Ishikawa (cell line): ENCODE data around the gene STK11IP.

Experiments used
- CEBPB ChIP-seq: IDR thresholded peaks from 2 replicates; pipeline ENCODE4 v1.6.1; 2012
- CREB1 ChIP-seq: IDR thresholded peaks from 2 replicates; pipeline ENCODE4 v1.6.1; 2012; ENCODE audit warnings: low read depth
- EGR1 ChIP-seq: IDR thresholded peaks from 2 replicates; pipeline ENCODE4 v1.6.1; 2012
- RAD21 ChIP-seq: IDR thresholded peaks from 2 replicates; pipeline ENCODE4 v1.6.1; 2012; ENCODE audit warnings: low read depth
- REST ChIP-seq: IDR thresholded peaks from 2 replicates; pipeline ENCODE4 v1.6.1; 2012; ENCODE audit warnings: low read depth, mild to moderate bottlenecking
- TAF1 ChIP-seq: IDR thresholded peaks from 2 replicates; pipeline ENCODE4 v1.6.1; 2012; ENCODE audit warnings: low read depth, mild to moderate bottlenecking
- TCF12 ChIP-seq: IDR thresholded peaks from 2 replicates; pipeline ENCODE4 v1.6.1; 2012; ENCODE audit warnings: low read depth
- YY1 ChIP-seq: IDR thresholded peaks from 2 replicates; pipeline ENCODE4 v1.6.1; 2012; ENCODE audit warnings: low read depth
- ZBTB7A ChIP-seq: IDR thresholded peaks from 2 replicates; pipeline ENCODE4 v1.6.1; 2012; ENCODE audit warnings: low read depth

GRCh38 chr2:219593154-219593553 is 4.5 kb upstream of the STK11IP start:
- TF ChIP-seq RAD21 (no peak), EGR1 (no peak), YY1 (no peak), REST (no peak), TAF1 (no peak), TCF12 (no peak), ZBTB7A (no peak), CREB1 (no peak), CEBPB (no peak)
